ENCODE measurements around the gene CEP72. TPM values are rescaled to one million over a fixed set of nuclear protein-coding genes. Genes with fewer than 3 reads are reported as not detected.
A peak's percentile ranks its signal among the peaks of the same experiment; 100 is the strongest.

CEP72 gene
- total RNA-seq, 1 donor from 2014 or later, result 6.8 TPM

- Histone ChIP-seq H3K27me3 (ENCODE audit: control insufficient read depth, insufficient read depth, low read length) (no peaks in the 10 kb centered on the region), H3K4me3 (ENCODE audit: low read depth, low read length) (no peak overlapping the region), H3K36me3 (ENCODE audit: control insufficient read depth, insufficient read depth, low read length) (peaks cover 4% of the 10 kb centered on the region)
- FAIRE-seq (peak; percentile 13), DNase-seq (ENCODE audit: low read depth) (peak; percentile 20)
- TF ChIP-seq CTCF (IDR thresholded peaks at IDR 0.05; ENCODE audit: insufficient read depth, low read length, severe bottlenecking), result no peak
Observed at GRCh38 chr5:633501-633955, 21.4 kb downstream of the CEP72 start.

DNA sequence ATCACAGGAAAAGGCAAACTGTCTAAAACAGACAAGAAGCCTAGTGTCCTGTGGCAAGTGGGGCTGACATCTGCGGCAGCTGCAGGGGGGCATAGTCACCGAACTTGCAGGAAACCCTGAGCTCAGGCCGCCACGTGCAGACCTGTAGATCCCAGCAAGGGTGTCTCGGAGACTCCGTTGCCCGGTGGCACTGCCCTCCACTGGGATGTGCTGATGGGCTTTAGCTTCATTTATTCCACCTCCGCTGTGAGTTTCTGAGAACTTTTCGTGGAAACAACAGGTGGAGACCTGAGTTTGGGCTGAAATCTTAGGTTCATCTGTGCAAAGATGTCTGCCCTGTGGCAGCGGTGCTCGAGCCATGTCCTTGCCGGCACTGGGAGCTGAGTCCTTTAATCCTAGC, 22.1 kb downstream of the CEP72 start:
- TF ChIP-seq CTCF (IDR thresholded peaks at IDR 0.05; ENCODE audit: insufficient read depth, low read length, severe bottlenecking), result no peak
- DNase-seq (ENCODE audit: low read depth) (no peak), FAIRE-seq (no peak)
- Histone ChIP-seq H3K4me3 (ENCODE audit: low read depth, low read length) (no peak overlapping the region), H3K36me3 (ENCODE audit: control insufficient read depth, insufficient read depth, low read length) (peaks cover 6% of the 10 kb centered on the region), H3K27me3 (ENCODE audit: control insufficient read depth, insufficient read depth, low read length) (no peaks in the 10 kb centered on the region)

- DNase-seq (ENCODE audit: low read depth) (no peak), FAIRE-seq (no peak)
- peaks cover 6% of the 10 kb centered on the region for H3K36me3 ChIP-seq (ENCODE audit: control insufficient read depth, insufficient read depth, low read length)
- TF ChIP-seq CTCF (IDR thresholded peaks at IDR 0.05; ENCODE audit: insufficient read depth, low read length, severe bottlenecking), result no peak
- no peak overlapping the region for H3K4me3 ChIP-seq (ENCODE audit: low read depth, low read length)
- H3K27me3 ChIP-seq (ENCODE audit: control insufficient read depth, insufficient read depth, low read length), result no peaks in the 10 kb centered on the region
Observed at GRCh38 chr5:635306-636055, 23.3 kb downstream of the CEP72 start.

- FAIRE-seq, result peak; percentile 92
- H3K36me3 ChIP-seq (ENCODE audit: control insufficient read depth, insufficient read depth, low read length), result peaks cover 8% of the 10 kb centered on the region
- no peaks in the 10 kb centered on the region for H3K27me3 ChIP-seq (ENCODE audit: control insufficient read depth, insufficient read depth, low read length)
- no peak overlapping the region for H3K4me3 ChIP-seq (ENCODE audit: low read depth, low read length)
- TF ChIP-seq CTCF (IDR thresholded peaks at IDR 0.05; ENCODE audit: insufficient read depth, low read length, severe bottlenecking), result no peak
- DNase-seq (ENCODE audit: low read depth), result no peak
Observed at GRCh38 chr5:636951-637350, 24.8 kb downstream of the CEP72 start.

GRCh38 chr5:637581-638450, 25.7 kb downstream of the CEP72 start:
- DNase-seq (ENCODE audit: low read depth) (no peak), FAIRE-seq (peak; percentile 23)
- no peak for TF ChIP-seq CTCF (IDR thresholded peaks at IDR 0.05; ENCODE audit: insufficient read depth, low read length, severe bottlenecking)
- Histone ChIP-seq H3K27me3 (ENCODE audit: control insufficient read depth, insufficient read depth, low read length) (no peaks in the 10 kb centered on the region), H3K4me3 (ENCODE audit: low read depth, low read length) (no peak overlapping the region), H3K36me3 (ENCODE audit: control insufficient read depth, insufficient read depth, low read length) (peaks cover 8% of the 10 kb centered on the region)

Measured in bronchial epithelial cell (primary cell).